Effector memory CD4-positive, alpha-beta T cell (primary cell): ENCODE measurements around the gene PPM1L.

Experiments
- DNase-seq, 3 donors: peaks; one replicate each; pipeline ENCODE4 v3.0.0-alpha.2; 2020
- H3K27ac ChIP-seq: 2 replicates; pipeline ENCODE4 v1.7.0; 2013; ENCODE audit warnings: mild to moderate bottlenecking, low read length, moderate library complexity; ENCODE audit not compliant: insufficient read depth, poor library complexity, severe bottlenecking
- H3K27me3 ChIP-seq: replicated peaks from 2 replicates; pipeline ENCODE4 v1.7.0; 2013; ENCODE audit warnings: mild to moderate bottlenecking, low read length; ENCODE audit not compliant: insufficient read depth, control insufficient read depth, poor library complexity, severe bottlenecking
- H3K36me3 ChIP-seq: 2 replicates; pipeline ENCODE4 v1.7.0; 2013; ENCODE audit warnings: mild to moderate bottlenecking, low read length, moderate library complexity; ENCODE audit not compliant: control insufficient read depth, insufficient read depth
- H3K4me1 ChIP-seq: 2 replicates; pipeline ENCODE4 v1.7.0; 2013; ENCODE audit warnings: low read length, mild to moderate bottlenecking; ENCODE audit not compliant: control insufficient read depth, insufficient read depth, poor library complexity, severe bottlenecking
- H3K4me3 ChIP-seq: 2 replicates; pipeline ENCODE4 v1.7.0; 2013; ENCODE audit warnings: low read length, low read depth, mild to moderate bottlenecking; ENCODE audit not compliant: insufficient read depth, poor library complexity, severe bottlenecking
- H3K9me3 ChIP-seq: 2 replicates; pipeline ENCODE4 v1.7.0; 2013; ENCODE audit warnings: mild to moderate bottlenecking, low read length, moderate library complexity; ENCODE audit not compliant: control insufficient read depth

PPM1L gene

GRCh38 chr3:160909917-160910316, 153.9 kb downstream of the PPM1L start:
- no peak overlapping the region for H3K27ac ChIP-seq
- no peak for DNase-seq
- no peaks in the 10 kb centered on the region for H3K36me3 ChIP-seq
- peaks cover 5% of the 10 kb centered on the region for H3K9me3 ChIP-seq
- H3K4me3 ChIP-seq, result no peak overlapping the region
- H3K4me1 ChIP-seq, result no peaks in the 10 kb centered on the region
- H3K27me3 ChIP-seq, result no peaks in the 10 kb centered on the region

DNA sequence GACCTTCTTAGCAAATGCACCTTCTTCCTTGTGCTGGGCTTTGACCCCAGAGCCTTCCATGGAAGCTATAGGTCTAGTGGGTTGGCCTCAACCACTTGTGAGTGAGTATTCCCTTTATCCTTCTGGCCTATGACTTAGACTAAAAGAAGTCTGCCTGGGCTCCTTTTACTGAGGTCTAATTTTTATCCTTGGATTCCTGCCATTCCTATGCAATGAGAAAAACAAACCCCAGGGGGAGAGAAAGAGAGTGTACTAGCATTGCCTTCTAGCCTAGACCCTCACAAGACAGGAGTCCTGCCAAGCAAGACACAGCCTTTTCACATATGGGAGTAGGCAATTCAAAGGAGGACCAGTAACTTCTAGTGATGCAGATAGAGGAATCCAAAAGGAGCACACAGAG, 155.4 kb downstream of the PPM1L start:
- Histone ChIP-seq H3K27me3 (no peaks in the 10 kb centered on the region), H3K27ac (no peak overlapping the region), H3K4me3 (no peak overlapping the region), H3K36me3 (no peaks in the 10 kb centered on the region), H3K9me3 (peaks cover 5% of the 10 kb centered on the region), H3K4me1 (no peaks in the 10 kb centered on the region)
- DNase-seq, result no peak

DNA sequence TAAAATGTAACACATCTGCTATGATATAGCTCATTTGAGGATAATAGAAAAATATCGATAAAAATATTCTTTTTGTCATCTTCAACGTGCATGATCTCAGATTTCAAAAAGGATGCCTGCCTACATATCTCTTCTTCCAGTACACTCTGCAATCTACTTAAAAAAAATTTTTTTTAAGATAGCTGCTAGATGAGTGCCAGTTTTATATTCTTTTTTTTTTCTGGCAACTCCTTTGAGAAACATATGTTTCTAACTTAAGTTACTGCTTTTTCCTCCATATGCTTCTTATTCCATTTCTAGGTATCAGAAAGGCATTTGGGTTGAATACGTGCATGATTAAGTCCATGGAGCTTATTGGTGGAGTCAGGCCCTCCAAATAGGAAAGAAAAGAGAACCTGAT, 160.4 kb downstream of the PPM1L start:
- H3K4me1 ChIP-seq, result no peaks in the 10 kb centered on the region
- H3K27ac ChIP-seq, result no peak overlapping the region
- no peak overlapping the region for H3K4me3 ChIP-seq
- no peak for DNase-seq
- no peaks in the 10 kb centered on the region for H3K27me3 ChIP-seq
- no peaks in the 10 kb centered on the region for H3K9me3 ChIP-seq
- H3K36me3 ChIP-seq, result no peaks in the 10 kb centered on the region

DNA sequence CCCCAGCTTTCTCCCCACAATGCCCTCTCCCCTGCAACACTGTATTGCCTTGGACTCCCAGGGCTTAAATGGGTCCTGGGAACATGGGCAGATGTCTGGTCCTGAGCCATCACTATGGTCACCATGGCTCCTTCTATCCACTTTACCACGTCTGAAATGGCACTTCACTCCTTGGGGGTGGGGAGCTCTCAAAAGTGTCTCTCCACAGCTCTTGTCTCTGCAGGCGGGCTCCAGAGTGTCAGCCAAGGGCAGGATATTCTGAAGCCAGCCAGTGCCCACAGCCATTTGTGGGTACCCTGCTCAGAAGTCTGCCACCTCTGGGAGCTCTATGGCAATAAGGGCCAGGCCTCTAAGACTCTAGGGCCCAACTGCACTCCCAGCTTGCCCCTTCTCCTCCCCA, 163.9 kb downstream of the PPM1L start:
- Histone ChIP-seq H3K36me3 (no peaks in the 10 kb centered on the region), H3K27ac (no peak overlapping the region), H3K9me3 (no peaks in the 10 kb centered on the region), H3K4me1 (no peaks in the 10 kb centered on the region), H3K4me3 (no peak overlapping the region), H3K27me3 (no peaks in the 10 kb centered on the region)
- no peak for DNase-seq

DNA sequence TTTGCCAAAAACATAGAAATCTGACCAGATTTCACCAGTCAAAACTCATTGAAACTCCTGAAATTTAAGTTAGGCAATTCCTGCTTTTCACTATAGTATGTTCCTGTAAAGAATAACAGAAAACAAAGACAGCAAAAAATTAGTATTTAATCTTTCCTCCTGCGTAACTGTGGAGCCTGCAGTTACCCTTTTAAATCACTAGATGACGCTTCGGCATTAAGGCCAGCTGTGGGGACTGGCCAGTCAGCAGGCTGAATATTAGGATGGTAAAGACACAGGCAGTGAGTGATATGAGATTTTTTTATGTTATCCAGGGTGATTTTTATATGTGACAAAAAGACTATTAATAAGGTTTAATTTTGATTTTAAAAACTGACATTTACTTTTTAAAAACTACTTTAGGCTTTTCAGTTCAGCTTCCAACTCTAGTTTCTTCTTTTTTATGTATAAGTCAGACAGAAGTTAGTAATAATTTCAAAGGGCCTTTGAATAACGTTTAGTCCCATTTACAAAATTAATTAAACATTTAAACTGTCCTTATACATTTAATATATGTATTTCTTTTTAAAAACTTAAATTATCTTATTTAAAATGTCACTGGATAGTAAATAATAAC, 165.1 kb downstream of the PPM1L start:
- DNase-seq, result no peak
- Histone ChIP-seq H3K9me3 (no peaks in the 10 kb centered on the region), H3K36me3 (no peaks in the 10 kb centered on the region), H3K27ac (no peak overlapping the region), H3K4me1 (no peaks in the 10 kb centered on the region), H3K4me3 (no peak overlapping the region), H3K27me3 (no peaks in the 10 kb centered on the region)

- Histone ChIP-seq H3K9me3 (no peaks in the 10 kb centered on the region), H3K4me3 (no peak overlapping the region), H3K36me3 (no peaks in the 10 kb centered on the region), H3K27me3 (no peaks in the 10 kb centered on the region), H3K27ac (no peak overlapping the region), H3K4me1 (no peaks in the 10 kb centered on the region)
- no peak for DNase-seq
Observed at GRCh38 chr3:160924776-160925175, 168.7 kb downstream of the PPM1L start.

DNA sequence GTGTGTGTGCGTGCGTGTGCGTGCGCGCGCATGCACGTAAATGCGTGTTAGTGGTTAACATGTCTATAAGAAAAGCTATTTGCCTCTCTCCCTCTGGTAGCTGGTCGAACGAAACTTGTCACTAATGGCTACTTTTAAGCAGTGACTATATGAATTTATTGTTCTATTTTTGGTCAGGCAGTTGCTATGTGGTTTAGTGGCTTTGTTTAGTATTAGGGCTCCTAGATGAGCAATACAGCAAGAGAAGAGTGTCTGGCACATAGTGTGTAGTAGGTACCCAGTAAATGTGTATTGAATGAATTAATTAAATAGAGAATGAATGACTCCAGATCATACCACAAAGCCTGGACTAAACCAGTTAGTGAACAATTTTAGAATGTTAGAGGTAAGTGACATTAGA, 171.6 kb downstream of the PPM1L start:
- Histone ChIP-seq H3K27me3 (no peaks in the 10 kb centered on the region), H3K9me3 (no peaks in the 10 kb centered on the region), H3K27ac (no peak overlapping the region), H3K36me3 (no peaks in the 10 kb centered on the region), H3K4me1 (no peaks in the 10 kb centered on the region), H3K4me3 (no peak overlapping the region)
- DNase-seq, result no peak

DNA sequence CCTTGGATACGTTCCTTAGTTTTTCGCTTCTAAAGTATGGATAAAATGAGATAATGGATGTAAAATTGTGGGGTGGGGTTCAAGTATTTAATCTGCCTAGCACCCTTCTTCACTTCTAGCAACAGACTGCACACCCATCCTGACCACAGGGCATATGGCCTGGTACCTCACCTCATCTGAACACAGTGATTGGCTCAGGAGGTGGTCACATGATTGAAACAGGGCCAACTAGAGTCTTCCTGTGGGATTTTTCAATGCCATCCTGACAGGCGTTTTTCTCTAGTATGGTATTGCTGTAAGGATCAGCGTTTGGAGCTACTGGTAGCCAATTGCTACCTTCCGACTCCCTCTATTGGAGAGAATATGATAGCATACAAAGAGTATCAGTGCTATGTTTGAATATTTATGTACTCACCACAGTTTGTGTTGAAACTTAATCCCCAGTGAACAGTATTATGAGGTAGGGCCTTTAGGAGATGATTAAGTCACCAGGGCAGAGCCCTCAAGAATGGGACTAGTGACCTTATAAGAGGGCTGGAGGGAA, 172.2 kb downstream of the PPM1L start:
- Histone ChIP-seq H3K9me3 (no peaks in the 10 kb centered on the region), H3K27ac (no peak overlapping the region), H3K27me3 (no peaks in the 10 kb centered on the region), H3K4me1 (no peaks in the 10 kb centered on the region), H3K36me3 (no peaks in the 10 kb centered on the region), H3K4me3 (no peak overlapping the region)
- no peak for DNase-seq

DNA sequence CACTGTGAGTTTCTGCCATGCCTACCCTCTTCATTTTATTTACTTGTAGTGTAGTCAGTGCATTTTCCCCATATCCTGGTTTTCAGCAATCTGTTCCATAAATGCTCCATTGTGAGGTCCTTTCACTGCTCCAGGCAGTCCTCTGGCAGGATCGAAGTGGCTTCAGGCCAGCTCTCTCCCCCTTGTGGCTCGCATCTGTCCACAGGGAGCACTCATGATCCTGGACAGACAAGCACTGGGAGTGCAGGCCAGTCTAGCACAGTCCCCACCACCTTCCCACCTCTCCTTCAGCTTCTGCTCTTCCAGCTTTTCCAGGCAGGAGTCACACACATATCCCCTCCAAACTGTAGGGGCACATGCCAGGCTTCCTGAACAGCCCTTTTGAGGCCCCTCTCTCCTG, 173.6 kb downstream of the PPM1L start:
- H3K36me3 ChIP-seq, result no peaks in the 10 kb centered on the region
- DNase-seq, result no peak
- H3K4me1 ChIP-seq, result no peaks in the 10 kb centered on the region
- H3K4me3 ChIP-seq, result no peak overlapping the region
- no peaks in the 10 kb centered on the region for H3K9me3 ChIP-seq
- no peak overlapping the region for H3K27ac ChIP-seq
- H3K27me3 ChIP-seq, result no peaks in the 10 kb centered on the region

- H3K36me3 ChIP-seq, result no peaks in the 10 kb centered on the region
- DNase-seq, result no peak
- no peaks in the 10 kb centered on the region for H3K27me3 ChIP-seq
- H3K4me1 ChIP-seq, result no peaks in the 10 kb centered on the region
- no peak overlapping the region for H3K4me3 ChIP-seq
- H3K27ac ChIP-seq, result no peak overlapping the region
- no peaks in the 10 kb centered on the region for H3K9me3 ChIP-seq
Observed at GRCh38 chr3:160931474-160931873, 175.4 kb downstream of the PPM1L start.
